GM19238 (cell line): ENCODE measurements around the gene WDR86.

Experiments
- DNase-seq: peaks from one replicate; pipeline ENCODE4 v3.0.0; 2011; ENCODE audit warnings: low spot score; ENCODE audit not compliant: insufficient read length

The WDR86 gene

DNA sequence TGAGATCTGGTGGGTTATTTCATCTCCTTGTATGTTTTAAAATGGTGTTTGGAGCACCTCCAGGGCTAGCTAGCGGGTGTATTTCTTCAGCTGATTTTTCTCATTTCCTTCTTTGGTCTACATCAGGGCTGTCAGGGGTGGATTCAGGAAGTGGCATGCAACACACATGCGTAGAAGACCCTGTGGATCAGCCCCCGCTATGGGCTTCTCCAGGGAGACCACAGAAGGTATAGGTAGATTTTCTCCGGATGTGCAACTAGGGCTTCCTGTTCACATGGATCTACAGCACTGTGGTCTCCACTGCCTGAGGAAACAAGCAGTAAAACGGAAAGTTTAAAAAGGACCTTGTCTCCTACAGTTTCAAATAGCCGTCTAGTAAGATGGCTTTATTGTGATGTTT lies 57.9 kb downstream of the WDR86 start:
- DNase-seq: peak; percentile 50

DNA sequence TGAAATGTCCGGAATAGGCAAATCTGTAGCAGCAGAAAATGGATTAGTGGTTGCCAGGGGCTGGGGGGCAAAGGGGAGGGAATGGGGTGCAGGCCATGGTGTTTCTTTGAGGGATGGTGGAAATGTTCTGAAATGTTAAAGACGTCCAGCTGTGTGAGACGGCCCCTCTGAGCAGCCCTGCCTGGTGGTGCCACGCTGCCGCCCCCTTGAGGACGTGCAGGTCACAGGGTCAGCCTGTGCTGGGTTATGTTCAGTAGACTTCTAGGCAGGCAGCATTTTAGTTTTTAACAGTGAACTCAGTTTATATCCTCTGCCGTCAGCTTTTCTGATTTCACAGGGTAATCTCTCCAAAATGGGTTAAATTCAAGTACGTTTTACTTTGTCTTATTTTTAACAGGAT lies 58.8 kb downstream of the WDR86 start:
- no peak for DNase-seq

DNA sequence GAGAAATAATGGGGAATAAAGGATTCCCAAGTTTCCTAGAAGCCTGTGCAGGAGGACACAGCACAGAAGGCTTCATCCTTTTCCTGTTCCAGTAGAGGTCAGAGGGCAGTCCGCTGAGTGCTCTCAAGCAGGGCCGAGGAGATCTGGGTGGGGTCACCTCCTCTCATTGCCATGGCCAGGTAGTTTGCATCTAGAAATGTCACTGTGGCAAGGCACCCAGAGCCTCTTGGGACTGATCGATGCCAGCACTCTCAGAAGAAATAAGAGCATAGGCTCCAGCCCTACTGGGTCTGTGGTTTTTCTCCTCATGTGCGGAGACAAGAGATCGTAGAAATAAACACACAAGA lies 60.4 kb downstream of the WDR86 start:
- DNase-seq: no peak

DNA sequence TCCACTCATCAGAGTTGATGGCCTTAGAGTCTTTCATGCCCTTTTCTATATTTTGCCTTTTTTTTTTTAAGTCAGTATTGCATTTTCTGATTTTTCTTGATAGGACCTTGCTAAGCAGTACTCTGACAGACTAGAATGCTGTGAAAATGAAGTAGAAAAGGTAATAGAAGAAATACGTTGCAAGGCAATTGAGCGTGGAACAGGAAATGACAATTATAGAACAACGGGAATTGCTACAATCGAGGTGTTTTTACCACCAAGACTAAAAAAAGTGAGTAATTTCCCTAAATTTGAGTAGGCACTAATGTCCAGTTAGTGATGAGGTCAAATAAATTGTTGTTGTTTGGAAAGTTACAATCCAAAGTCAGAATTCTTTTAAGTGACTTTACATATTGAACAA lies 60.9 kb downstream of the WDR86 start:
- DNase-seq: no peak

DNA sequence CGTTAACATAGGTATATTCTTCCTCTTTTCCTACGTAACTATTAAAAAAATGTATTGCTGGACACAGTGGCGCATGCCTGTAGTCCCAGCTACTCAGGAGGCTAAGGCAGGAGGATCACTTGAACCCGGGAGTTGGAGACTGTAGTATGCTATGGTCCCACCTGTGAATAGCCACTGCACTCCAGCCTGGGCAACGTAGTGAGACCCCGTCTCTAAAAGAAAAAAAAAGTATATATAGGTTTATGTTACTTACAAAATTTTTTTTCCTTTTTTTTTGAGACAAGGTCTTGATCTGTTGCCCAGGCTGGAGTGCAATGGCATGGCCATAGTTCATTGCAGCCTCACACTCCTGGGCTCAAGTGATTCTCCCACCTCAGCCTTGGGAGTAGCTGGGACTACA lies 62.6 kb downstream of the WDR86 start:
- no peak for DNase-seq

DNA sequence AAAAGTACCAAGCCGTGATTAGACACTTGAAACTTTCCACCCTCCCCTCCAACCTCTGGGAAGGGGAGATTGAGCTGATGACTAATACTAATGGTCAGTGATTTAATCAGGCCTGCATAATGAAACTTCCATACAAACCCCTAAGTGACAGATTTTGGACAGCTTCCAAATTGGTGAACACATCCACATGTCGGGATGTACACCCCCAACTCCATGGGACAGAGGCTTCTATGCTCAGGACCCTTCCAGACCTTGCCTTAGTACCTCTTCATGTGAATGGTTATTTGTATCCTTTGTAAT lies 63.4 kb downstream of the WDR86 start:
- no peak for DNase-seq

DNA sequence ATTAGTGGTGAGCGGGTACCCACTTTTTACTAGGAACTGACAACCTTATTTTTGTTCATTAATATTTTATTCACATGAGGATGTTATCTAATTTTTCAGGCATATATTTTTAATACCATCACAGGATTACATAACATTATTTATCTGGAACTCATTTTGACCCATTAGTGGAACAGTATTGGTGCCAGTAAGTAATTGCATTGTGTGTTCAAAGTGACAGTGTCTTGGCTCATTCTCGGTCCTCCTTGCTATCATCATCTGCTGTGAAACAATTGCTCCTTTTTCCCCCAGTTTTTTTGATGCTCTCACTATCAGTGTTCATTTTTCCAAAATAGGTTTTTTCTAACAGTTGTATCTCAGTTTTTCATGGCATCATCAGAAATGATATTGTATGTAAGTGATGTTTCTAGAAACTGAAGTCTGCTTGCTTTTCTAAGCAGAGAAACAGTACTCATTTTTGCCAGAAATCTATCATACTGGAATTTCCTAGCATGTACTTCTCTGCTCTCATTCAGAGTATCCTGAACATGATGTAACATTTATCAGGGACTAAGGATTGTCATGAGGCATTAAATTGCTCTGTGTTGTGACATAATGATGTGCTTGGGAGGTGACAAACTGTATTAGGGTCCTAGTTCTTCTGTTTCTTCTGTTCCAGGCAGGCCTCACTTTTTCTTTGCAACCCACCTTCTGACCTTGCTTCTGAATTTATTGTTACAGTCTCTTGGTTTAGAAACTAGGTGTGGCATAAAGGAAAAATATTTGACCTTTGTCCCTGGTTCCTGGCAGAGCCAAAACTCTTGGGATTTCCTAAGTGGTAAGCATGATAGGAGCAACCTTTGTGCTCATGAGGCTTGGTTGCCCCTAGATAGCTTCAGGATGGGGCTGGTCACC lies 64.0 kb downstream of the WDR86 start:
- no peak for DNase-seq

DNA sequence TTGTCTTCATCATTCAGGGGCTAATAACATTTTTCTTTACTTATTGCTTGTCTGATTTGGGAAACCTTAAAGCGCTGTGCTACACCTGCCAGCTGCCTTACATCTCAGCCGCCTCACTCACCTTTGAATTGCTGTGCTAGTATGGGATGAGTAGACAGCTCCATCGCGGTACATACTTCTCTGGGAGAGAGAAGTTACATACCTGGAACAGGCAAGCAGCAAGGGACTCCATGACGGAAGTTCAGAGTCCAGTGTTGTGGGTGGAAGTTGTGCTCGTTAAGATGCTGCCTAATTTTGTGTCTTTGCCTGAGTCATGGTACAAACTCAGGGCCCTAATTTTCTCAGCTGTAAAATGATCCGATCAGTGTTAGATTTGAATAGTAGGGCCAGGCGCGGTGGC lies 66.3 kb downstream of the WDR86 start:
- no peak for DNase-seq

DNA sequence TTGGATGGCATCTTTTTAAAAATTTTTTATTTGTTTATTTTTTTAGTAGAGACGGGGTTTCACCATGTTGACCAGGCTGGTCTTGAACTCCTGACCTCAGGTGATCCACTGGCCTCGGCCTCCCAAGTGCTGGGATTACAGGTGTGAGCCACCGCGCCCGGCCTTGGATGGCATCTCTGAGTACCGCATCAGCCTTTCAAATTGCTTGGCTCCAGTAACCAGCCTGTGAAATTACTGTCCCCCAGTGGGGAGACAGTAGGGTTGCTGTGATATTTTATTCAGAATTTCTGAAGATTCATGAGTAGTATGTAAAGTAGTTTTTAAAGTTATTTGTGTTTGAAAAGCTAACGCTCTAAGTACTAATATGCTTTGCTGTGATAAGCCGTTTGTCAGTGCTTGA lies 67.0 kb downstream of the WDR86 start:
- no peak for DNase-seq

DNA sequence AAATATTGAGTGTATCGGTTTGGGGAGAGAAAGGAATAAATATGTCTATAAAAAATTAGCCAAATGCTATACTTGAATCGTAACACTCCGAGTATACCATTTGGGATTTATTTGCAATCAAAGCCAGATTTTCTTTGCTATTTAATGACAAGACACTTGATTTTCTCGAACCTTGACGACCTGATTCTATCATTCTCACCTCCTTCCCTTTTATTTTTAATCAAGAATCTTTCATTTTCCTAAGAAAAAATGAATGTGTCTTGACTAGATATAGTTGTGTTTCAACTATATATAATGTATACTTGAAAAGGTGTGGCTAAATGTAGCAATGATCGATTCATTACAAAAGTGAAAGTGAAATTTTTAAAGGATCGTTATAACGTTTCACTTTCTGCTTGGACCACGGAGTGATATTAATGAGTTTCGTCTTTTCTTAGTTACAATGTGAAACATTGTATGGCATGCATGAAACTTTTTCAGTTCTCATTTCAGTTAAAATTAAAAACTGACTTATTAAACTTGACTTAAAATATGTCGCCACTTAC lies 67.7 kb downstream of the WDR86 start:
- DNase-seq: no peak

DNA sequence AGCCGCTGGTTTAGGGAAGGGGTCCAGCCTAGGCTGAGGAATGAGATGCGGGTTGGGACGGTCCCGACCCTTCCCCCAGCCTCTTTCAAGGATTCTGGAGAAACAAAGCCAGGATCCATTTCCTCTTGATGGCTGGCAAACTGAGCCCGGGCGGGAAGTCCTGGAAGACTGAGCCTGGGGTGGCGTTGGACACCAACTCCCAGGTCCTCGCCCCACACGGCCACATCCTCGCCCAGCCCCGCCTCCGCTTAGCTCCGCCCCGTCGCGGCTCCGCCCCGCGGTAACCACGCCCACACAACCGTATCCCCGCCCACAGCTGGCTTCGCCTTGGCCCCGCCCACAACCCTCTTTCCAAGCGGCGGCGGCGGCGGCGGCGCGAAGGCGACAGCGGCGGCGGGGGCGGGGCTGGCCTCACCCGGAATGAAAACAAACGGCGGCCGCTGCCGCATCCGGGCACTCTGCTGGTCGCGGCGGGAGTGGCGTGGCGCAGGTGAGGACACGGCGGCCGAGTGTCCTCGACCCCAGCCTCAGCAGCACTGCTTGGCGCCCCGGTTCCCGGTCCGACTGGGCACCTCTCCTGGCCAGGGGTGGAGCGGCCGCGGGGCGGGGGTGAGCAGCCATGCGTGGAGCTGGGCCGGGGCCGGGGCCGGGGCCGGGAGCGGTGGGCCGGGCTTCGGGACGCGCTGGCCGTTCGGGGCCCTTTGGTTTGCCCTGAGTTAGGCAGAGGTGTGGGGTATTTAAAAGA lies 68.3 kb downstream of the WDR86 start, which contains the start of gene NUB1:
Gene NUB1, plus strand, starts transcription at position 456 of the 745 bp plus-strand sequence. CDS start 3,538 bp downstream, outside the sequence.
- DNase-seq: peak; percentile 48

DNA sequence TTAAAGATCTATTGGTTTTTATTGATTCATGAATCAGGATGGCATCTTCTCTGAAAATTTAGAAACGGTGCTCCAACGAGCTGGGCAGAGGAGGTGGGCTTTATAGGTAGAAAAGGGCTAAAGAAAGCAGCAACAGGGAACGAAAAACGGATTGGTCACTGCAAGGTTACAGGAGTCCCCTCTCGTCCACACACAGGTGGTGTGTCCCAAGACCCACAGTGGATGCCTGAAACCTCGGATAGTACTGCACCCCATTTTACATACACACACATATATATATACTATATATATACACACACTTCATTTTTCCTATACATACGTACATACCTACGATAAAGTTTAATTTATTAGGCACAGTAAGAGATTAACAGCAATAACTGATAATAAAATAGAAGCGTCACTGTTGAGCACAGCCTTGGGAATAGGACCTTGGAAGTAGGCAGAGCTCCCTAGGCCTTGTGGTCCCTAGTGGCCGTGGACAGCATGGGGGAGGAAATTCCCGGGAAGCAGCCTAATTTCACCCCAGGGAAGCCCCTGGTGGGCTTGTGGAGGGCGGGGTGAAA lies 69.0 kb downstream of the WDR86 start:
- no peak for DNase-seq

DNA sequence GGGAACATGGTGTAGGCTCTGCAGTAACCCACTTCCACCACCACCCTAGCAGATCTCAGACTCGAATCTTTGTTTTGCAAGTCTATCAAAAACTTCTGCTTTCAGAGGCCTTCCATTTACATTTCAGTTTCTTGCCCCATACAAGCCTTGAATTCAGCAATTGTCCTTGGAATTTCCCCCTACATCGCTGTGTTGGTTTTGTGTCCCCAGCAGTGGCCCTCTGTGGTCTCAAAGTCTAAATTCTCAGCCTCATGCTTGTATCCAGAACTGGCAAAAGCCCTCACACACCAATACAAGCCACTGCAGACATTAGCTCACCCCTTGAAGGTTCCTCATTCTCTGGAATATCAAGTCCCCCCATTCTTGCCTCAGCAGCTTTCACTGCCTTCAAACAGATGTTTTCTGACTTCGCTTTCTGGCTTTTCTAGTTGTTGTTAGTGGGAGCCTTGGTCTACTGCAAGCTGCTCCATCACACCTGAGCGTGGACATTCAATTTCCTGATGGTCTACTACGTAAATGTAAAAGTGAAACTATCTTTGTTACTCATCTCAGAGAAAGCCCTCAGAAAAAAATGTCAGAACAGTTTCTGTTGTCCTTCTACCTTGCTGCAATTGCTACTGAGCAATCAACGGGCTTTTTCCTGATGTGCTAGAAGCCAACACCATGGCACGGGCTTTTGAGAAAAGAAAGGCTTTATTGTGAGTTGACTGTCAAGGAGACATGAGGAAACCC lies 70.0 kb downstream of the WDR86 start:
- no peak for DNase-seq

DNA sequence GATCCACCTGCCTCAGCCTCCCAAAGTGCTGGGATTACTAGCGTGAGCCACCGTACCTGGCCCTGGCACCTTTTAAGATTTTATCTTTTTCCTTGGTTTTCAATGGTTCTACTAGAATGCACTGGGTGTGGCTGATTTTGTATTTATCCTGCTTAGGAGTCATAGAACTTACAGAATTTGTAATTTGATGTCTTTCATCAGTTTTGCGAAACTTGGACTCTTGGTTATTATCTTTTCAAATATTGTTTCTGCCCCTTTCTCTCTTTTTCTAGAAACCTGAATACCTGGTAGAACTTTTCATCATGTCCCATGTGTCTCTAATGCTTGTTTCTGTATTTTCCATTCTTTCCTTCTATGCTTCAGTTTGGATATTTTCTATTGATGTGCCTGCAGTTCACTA lies 71.0 kb downstream of the WDR86 start:
- no peak for DNase-seq

DNA sequence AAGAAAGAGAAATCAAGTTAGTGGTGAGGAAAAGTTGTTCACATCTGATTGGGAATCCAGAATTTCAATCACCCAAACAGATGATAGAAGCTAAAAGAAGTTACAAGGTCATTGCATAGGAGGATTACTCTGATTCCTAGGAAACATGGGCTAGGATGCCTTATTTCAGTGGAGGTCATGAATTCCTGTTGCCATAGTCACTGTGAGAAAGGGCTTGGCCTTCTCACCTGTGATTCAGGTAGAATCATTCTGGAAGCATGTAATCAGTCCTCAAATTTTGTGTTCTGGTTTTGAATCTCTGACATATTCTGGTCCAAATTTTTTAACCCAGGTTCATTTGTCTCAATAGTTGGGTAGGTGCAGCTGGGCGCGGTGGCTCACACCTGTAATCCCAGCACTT lies 72.5 kb downstream of the WDR86 start:
- no peak for DNase-seq

DNA sequence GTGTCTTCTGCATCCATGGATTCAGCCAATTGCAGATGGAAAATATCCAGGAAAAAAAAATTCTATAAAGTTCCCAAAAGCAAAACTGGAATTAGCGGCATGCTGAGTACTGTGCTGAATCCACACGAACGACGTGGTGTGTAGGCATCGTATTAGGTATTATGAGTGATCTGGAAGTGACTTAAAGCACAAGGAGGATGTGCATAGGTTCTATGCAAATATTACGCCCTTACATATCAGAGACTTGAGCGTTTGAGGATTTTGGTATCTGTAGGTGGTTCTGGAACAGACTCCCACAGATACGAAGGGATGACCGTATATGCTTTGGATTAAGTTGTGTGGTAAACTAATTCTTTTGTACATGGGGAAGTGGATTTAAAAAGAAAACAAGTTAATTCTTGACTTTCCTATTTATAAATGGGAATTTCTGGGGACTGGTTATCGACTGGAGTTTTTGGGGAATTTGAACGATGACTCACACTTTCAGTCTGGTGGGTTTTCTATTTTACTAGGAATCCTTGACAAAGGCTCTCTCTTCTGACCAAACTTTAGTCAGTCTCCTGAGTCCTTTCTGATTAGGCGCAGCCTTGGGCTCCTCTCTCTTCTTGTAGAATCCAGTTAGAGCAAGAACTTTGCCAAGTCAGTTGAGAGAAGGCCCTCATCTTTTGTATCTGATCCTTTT lies 73.7 kb downstream of the WDR86 start:
- DNase-seq: no peak

DNA sequence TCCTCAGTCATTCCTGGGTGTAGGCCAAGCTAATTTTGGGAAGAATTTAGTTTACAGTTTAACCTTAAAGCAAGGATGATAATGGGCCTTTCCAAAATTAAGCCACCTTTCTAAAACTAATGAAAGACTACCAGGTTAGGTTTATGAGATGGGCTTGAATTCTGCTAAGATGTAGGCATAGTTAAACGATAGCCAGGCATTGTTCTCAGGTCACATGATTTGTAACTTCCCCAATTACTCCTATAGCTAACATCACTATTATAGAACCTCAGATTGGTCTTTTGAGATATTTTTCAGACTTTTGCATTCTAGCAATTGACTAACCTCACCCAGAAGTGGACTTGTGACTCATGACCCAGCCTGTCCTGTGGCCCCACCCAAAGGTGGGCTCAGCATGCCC lies 75.2 kb downstream of the WDR86 start:
- no peak for DNase-seq
